HFFc6 (cell line): ENCODE results near the gene IFITM5. TPM values are rescaled to one million over a fixed set of nuclear protein-coding genes. Genes with fewer than 3 reads are reported as not detected.

Source experiments
- DNase-seq: peaks from one replicate; pipeline ENCODE4 v3.0.0-alpha.2; 2018
- H3K27ac Mint-ChIP-seq: 2 replicates; pipeline ENCODE4 v1.8.0; 2020; ENCODE audit warnings: mild to moderate bottlenecking, mixed read lengths
- H3K27me3 Mint-ChIP-seq: 2 replicates; pipeline ENCODE4 v1.8.0; 2021; ENCODE audit warnings: mild to moderate bottlenecking, moderate library complexity, mixed read lengths; ENCODE audit not compliant: insufficient read depth
- H3K36me3 Mint-ChIP-seq: 2 replicates; pipeline ENCODE4 v1.8.0; 2021; ENCODE audit warnings: low read depth, mixed read lengths
- H3K4me1 Mint-ChIP-seq: 2 replicates; pipeline ENCODE4 v1.8.0; 2020; ENCODE audit warnings: low read depth, mixed read lengths
- H3K4me3 Mint-ChIP-seq: 2 replicates; pipeline ENCODE4 v1.8.0; 2020; ENCODE audit warnings: mild to moderate bottlenecking, moderate library complexity, mixed read lengths
- H3K9me3 Mint-ChIP-seq: 2 replicates; pipeline ENCODE4 v1.8.0; 2020; ENCODE audit warnings: mild to moderate bottlenecking, mixed read lengths
- total RNA-seq, 6 experiments: library from RNA; stranded (reverse); fragmentation: NEBNext Ultra II Directional; extraction: Animal tissue kit (Norgen Biotek cat#: 25700); gene quantifications; 2 replicates in 1 of 6; 3 replicates in 5 of 6; pipeline ENCODE4 v1.2.3, GENCODE V29; 2021
- TF ChIP-seq, protein P1 (sequence below): fragments of 200-600 bp; sonication (generic); IDR thresholded peaks from 2 replicates; pipeline ENCODE4 v1.5.0; 2021; ENCODE audit warnings: antibody characterized with exemption, mild to moderate bottlenecking

IFITM5 gene
- total RNA-seq, 6 experiments from 2014 or later = not detected

DNA sequence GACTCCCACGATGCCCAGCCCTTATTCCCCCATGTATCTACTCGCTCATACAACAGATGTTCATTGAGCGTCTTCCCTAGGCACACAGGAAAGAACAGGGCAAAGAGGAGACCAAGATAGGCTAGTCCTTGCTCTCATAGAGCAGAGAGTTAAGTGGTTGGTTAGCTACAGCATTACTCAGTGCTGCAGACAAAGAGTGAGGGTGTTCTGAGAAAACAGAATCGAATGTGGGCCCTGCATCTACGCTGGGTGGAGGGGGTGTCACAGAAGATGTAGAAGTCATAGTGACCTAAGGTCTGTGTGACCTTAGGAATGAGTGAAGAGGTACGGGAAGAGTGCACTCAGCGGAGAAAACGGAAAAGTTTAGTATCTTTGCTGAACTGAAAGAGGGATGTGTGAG, 50.3 kb downstream of the IFITM5 start:
- DNase-seq = no peak
- Mint-ChIP-seq H3K27ac (no peak overlapping the region; the same call in 1 of the 2 replicates), H3K4me1 (no peaks in the 10 kb centered on the region), H3K36me3 (peaks cover 35% of the 10 kb centered on the region), H3K27me3 (no peaks in the 10 kb centered on the region; the same call in 1 of the 2 replicates), H3K4me3 (no peak overlapping the region), H3K9me3 (no peaks in the 10 kb centered on the region)
- TF ChIP-seq, protein P1, sequence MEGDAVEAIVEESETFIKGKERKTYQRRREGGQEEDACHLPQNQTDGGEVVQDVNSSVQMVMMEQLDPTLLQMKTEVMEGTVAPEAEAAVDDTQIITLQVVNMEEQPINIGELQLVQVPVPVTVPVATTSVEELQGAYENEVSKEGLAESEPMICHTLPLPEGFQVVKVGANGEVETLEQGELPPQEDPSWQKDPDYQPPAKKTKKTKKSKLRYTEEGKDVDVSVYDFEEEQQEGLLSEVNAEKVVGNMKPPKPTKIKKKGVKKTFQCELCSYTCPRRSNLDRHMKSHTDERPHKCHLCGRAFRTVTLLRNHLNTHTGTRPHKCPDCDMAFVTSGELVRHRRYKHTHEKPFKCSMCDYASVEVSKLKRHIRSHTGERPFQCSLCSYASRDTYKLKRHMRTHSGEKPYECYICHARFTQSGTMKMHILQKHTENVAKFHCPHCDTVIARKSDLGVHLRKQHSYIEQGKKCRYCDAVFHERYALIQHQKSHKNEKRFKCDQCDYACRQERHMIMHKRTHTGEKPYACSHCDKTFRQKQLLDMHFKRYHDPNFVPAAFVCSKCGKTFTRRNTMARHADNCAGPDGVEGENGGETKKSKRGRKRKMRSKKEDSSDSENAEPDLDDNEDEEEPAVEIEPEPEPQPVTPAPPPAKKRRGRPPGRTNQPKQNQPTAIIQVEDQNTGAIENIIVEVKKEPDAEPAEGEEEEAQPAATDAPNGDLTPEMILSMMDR = no peak

Other genes with a start within 250 kb of the IFITM5 start
- gene SCGB1C1, start 106.4 kb downstream of the IFITM5 start, total RNA-seq = not detected
- 10 to 100 TPM; 63.5 to 76.9 (median 67.2) TPM for gene BET1L, start 92.1 kb downstream of the IFITM5 start, total RNA-seq
- gene RIC8A, start 91.8 kb downstream of the IFITM5 start, total RNA-seq = 100 to 1,000 TPM; 163 to 194 (median 164) TPM
- gene SIRT3, start 63.2 kb downstream of the IFITM5 start, total RNA-seq = 10 to 100 TPM in 4 of 6 experiments, 1 to 10 TPM in 2; 8.0 to 10.9 (median 10.2) TPM
- gene PSMD13, start 62.5 kb downstream of the IFITM5 start, total RNA-seq = 100 to 1,000 TPM; 167 to 180 (median 172) TPM
- gene NLRP6, start 21.1 kb downstream of the IFITM5 start, total RNA-seq = not detected
- gene PGGHG, start 10.4 kb downstream of the IFITM5 start, total RNA-seq = 10 to 100 TPM in 4 of 6 experiments, 1 to 10 TPM in 2; 9.7 to 12.2 (median 11.4) TPM
- 100 to 1,000 TPM; 257 to 325 (median 291) TPM for gene IFITM2, start 8.3 kb upstream of the IFITM5 start, total RNA-seq
- 10 to 100 TPM; 23.5 to 36.1 (median 30.0) TPM for gene IFITM1, start 14.5 kb upstream of the IFITM5 start, total RNA-seq
- gene IFITM3, start 21.3 kb upstream of the IFITM5 start, total RNA-seq = 100 to 1,000 TPM; 399 to 531 (median 452) TPM
- gene B4GALNT4, start 70.0 kb upstream of the IFITM5 start, total RNA-seq = 10 to 100 TPM in 1 of 6 experiments, 1 to 10 TPM in 5; 6.4 to 12.1 (median 8.4) TPM
- gene PKP3, start 94.7 kb upstream of the IFITM5 start, total RNA-seq = 1 to 10 TPM; 2.5 to 3.3 (median 2.9) TPM
- 10 to 100 TPM; 15.9 to 21.6 (median 18.7) TPM for gene SIGIRR, start 115.5 kb upstream of the IFITM5 start, total RNA-seq
- not detected for gene ANO9, start 142.5 kb upstream of the IFITM5 start, total RNA-seq
- 10 to 100 TPM; 23.3 to 34.5 (median 27.2) TPM for gene PTDSS2, start 150.8 kb upstream of the IFITM5 start, total RNA-seq
- 100 to 1,000 TPM; 223 to 272 (median 250) TPM for gene RNH1, start 207.7 kb upstream of the IFITM5 start, total RNA-seq
- gene HRAS, start 236.1 kb upstream of the IFITM5 start, total RNA-seq = 100 to 1,000 TPM; 102 to 125 (median 107) TPM
- gene LRRC56, start 238.0 kb upstream of the IFITM5 start, total RNA-seq = under 1 TPM; 0.23 to 0.83 (median 0.55) TPM